Measurements from ENCODE around the gene YWHAG.
A peak's percentile ranks its signal among the peaks of the same experiment; 100 is the strongest.
"Not testable (repeated sequence)": the region's sequence is repeated elsewhere in the genome, so short reads cannot be mapped to it uniquely, and the experiment has no call there.

The YWHAG gene

DNA sequence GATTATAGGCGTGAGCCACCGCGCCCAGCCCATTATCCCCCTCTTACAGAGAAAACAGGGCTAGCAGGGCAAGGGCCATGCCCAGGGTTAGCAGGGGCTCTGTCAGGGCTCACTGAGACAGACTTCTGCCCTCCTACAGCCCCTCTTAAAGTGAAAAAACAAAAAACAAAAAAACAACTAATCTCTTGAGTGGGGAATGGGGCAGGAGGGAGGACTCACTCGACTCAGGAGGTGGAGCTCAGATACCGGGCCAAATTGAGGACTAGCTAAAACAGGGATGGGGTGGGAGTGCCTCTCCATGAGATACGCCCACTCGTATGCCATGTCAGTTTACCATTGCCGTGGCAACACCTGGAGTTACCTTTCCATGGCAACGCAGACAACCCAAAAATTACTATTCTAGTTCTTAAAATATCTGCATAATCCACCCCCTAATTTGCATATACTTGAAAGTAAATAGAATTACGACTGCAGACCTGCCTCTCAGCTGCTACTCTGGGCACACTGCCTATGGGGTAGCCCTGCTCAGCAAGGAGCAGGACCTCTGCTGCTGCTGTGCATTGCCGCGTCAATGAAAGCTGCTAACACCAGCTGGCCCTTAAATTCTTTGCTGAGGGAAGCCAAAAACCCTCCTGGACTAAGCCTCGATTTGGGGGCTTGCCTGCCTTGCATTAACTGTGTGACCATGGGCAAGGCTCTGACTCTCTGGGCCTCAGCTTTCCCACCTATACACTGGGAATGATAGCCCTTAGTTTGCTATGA, 37.4 kb upstream of the YWHAG start:
- no peaks in the 10 kb centered on the region for H3K36me3 ChIP-seq (ENCODE audit: control insufficient read depth in 1 of 2, insufficient read depth in 2 of 2, low read length in 2 of 2)
- no peak overlapping the region for H3K27ac ChIP-seq (ENCODE audit: low read depth, low read length)
- no peak overlapping the region for H3K4me3 ChIP-seq (ENCODE audit: low read depth in 1 of 2, low read length in 2 of 2)
- H3K9ac ChIP-seq (ENCODE audit: low read depth in 1 of 2, low read length in 2 of 2): no peak overlapping the region
- H3K9me3 ChIP-seq (ENCODE audit: control insufficient read depth in 1 of 2, low read length in 2 of 2): no peaks in the 10 kb centered on the region
- H3K4me1 ChIP-seq (ENCODE audit: control insufficient read depth in 1 of 2, insufficient read depth in 2 of 2, low read length in 2 of 2): peaks cover 18 to 21% of the 10 kb centered on the region in 2 donors
- no peaks in the 10 kb centered on the region for H3K27me3 ChIP-seq (ENCODE audit: control insufficient read depth in 1 of 2, insufficient read depth in 2 of 2, low read length in 2 of 2)

DNA sequence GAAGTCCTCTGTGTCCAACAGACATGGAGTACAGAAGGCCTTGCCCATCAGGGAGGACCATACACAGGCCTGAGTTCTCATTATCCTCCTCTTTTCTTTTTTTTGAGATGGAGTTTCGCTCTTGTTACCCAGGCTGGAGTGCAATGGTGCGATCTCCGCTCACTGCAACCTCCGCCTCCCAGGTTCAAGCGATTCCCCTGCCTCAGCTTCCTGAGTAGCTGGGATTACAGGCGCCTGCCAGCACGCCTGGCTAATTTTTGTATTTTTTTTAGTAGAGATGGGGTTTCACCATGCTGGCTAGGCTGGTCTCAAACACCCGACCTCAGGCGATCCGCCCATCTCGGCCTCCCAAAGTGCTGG, 36.8 kb upstream of the YWHAG start:
- H3K9me3 ChIP-seq (ENCODE audit: control insufficient read depth in 1 of 2, low read length in 2 of 2); H3K36me3 ChIP-seq (ENCODE audit: control insufficient read depth in 1 of 2, insufficient read depth in 2 of 2, low read length in 2 of 2); H3K27ac ChIP-seq (ENCODE audit: low read depth, low read length); H3K27me3 ChIP-seq (ENCODE audit: control insufficient read depth in 1 of 2, insufficient read depth in 2 of 2, low read length in 2 of 2); H3K4me3 ChIP-seq (ENCODE audit: low read depth in 1 of 2, low read length in 2 of 2); H3K9ac ChIP-seq (ENCODE audit: low read depth in 1 of 2, low read length in 2 of 2): not testable (repeated sequence)
- peaks cover 18 to 21% of the 10 kb centered on the region in 2 donors for H3K4me1 ChIP-seq (ENCODE audit: control insufficient read depth in 1 of 2, insufficient read depth in 2 of 2, low read length in 2 of 2)

DNA sequence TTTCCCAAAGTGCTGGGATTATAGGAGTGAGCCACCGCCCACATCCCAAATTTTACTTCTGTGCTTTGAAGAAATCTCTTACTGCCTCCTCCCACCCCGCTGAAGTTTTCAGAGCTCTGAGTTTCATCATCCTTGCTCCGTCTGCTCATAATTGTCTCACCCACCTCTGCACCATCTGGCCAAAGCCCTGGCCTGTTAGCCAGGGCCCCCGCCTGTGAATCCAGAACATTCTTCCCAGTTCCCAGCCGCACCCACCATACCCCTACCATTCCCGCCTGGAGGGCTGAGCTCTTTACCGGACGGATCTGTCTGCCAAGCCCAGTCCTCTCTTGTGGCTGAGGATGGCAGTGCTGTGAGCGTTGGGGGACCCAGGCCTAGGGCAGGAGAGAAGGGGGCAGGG, 36.2 kb upstream of the YWHAG start:
- Histone ChIP-seq H3K27me3 (ENCODE audit: control insufficient read depth in 1 of 2, insufficient read depth in 2 of 2, low read length in 2 of 2) (no peaks in the 10 kb centered on the region), H3K4me1 (ENCODE audit: control insufficient read depth in 1 of 2, insufficient read depth in 2 of 2, low read length in 2 of 2) (peaks cover 18 to 21% of the 10 kb centered on the region in 2 donors), H3K36me3 (ENCODE audit: control insufficient read depth in 1 of 2, insufficient read depth in 2 of 2, low read length in 2 of 2) (no peaks in the 10 kb centered on the region), H3K4me3 (ENCODE audit: low read depth in 1 of 2, low read length in 2 of 2) (no peak overlapping the region), H3K27ac (ENCODE audit: low read depth, low read length) (no peak overlapping the region), H3K9ac (ENCODE audit: low read depth in 1 of 2, low read length in 2 of 2) (no peak overlapping the region), H3K9me3 (ENCODE audit: control insufficient read depth in 1 of 2, low read length in 2 of 2) (no peaks in the 10 kb centered on the region)

DNA sequence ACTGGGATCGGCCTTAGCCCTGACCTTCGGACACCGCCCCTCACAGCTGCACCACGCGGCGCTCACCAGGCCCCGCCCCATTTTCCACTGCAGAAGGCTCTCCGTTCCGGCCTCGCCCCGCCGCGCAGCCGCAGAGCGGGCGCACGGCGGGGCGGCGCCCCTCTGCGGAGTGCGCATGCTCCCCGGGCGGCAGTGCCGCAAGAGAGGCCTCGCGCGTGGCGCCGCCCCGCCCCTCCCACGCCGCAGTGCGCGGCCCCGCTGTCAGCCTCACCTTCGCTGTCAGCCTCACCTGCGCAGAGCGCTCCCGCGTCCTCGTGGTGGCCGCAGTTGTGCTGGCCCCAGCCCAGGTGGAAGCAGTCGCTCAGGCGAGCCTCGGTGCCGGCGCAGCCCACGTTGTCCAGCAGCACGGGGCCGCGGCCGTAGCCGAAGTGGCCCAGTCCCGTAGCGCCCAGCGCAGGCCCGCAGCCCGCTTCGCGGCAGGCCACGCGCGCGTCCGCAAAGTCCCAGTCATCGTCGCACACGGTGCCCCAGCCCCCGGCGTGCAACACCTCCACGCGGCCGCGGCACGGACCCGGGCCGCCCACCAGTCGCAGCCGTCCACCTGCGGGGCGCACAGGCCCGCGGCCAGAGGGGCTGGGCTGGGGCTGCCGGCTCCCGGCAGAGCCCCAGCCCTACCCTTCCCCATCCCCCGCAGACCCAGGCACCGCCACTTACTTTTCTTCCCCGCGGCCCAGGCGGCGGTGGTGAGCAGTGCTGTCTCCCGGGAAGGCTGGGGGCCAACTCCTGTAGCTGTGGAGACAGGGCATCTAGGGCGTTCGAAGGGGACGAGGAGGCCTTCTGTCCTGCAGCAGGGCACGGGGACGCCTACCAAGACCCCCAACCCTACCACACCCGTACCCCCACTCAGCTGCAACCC, 34.6 kb upstream of the YWHAG start:
- H3K27me3 ChIP-seq (ENCODE audit: control insufficient read depth in 1 of 2, insufficient read depth in 2 of 2, low read length in 2 of 2): no peaks in the 10 kb centered on the region
- no peaks in the 10 kb centered on the region for H3K36me3 ChIP-seq (ENCODE audit: control insufficient read depth in 1 of 2, insufficient read depth in 2 of 2, low read length in 2 of 2)
- peak overlapping the region; percentile 84 to 95 for H3K9ac ChIP-seq (ENCODE audit: low read depth in 1 of 2, low read length in 2 of 2)
- H3K4me3 ChIP-seq (ENCODE audit: low read depth in 1 of 2, low read length in 2 of 2): peak overlapping the region; percentile 67 to 87
- H3K9me3 ChIP-seq (ENCODE audit: control insufficient read depth in 1 of 2, low read length in 2 of 2): no peaks in the 10 kb centered on the region
- peaks cover 18 to 21% of the 10 kb centered on the region in 2 donors for H3K4me1 ChIP-seq (ENCODE audit: control insufficient read depth in 1 of 2, insufficient read depth in 2 of 2, low read length in 2 of 2)
- peak overlapping the region; percentile 79 for H3K27ac ChIP-seq (ENCODE audit: low read depth, low read length)

DNA sequence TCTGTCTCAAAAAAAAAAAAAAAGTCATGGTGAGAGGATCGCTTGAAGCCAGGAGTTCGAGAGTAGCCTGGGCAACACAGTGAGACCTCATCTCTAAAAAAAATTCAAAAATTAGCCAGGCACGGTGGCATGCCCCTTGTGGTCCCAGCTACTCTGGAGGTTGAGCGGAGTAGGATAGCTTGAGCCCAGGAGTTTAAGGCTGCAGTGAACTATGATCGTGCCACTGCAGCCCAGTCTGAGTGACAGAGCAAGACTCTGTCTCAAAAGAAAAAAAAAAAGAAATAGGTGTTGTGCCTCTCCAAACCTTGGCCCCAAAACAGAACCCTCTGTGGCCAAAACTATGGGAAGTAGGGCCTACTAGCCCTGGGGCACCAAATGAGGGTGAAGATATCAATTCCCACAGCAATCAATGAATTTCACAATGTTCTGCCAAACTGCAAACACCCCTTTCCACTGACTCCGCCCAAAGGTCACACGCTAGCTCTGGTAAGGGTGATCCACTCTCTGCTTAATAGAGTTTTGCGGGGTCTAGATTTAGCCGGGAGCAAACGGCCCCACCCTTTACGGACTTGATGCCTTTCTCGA, 33.8 kb upstream of the YWHAG start:
- H3K36me3 ChIP-seq (ENCODE audit: control insufficient read depth in 1 of 2, insufficient read depth in 2 of 2, low read length in 2 of 2): no peaks in the 10 kb centered on the region
- peak overlapping the region; percentile 65 to 71 for H3K4me3 ChIP-seq (ENCODE audit: low read depth in 1 of 2, low read length in 2 of 2)
- H3K27ac ChIP-seq (ENCODE audit: low read depth, low read length): peak overlapping the region; percentile 79
- H3K27me3 ChIP-seq (ENCODE audit: control insufficient read depth in 1 of 2, insufficient read depth in 2 of 2, low read length in 2 of 2): no peaks in the 10 kb centered on the region
- H3K9ac ChIP-seq (ENCODE audit: low read depth in 1 of 2, low read length in 2 of 2): peak overlapping the region; percentile 66 to 67
- no peaks in the 10 kb centered on the region for H3K9me3 ChIP-seq (ENCODE audit: control insufficient read depth in 1 of 2, low read length in 2 of 2)
- H3K4me1 ChIP-seq (ENCODE audit: control insufficient read depth in 1 of 2, insufficient read depth in 2 of 2, low read length in 2 of 2): peaks cover 14 to 17% of the 10 kb centered on the region in 2 donors

DNA sequence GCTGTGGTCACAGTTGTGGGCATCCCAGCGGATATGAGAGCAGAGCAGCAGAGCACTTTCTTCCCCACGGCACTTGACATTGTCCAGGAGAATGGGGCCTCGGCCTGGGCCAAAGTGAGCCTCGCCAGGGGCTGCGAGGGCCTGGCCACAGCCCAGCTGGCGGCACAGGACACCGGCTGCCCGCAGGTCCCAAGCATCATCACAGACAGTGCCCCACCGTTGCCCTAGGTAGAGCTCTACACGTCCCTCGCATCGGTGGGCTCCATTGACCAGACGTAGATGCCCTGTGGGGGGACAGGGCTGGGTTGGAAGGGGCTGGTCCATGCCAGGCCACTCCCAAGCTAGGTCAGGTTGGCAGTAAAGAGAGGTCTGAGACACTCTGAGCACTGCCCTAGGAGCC, 31.3 kb upstream of the YWHAG start:
- no peak overlapping the region for H3K9ac ChIP-seq (ENCODE audit: low read depth in 1 of 2, low read length in 2 of 2)
- H3K27me3 ChIP-seq (ENCODE audit: control insufficient read depth in 1 of 2, insufficient read depth in 2 of 2, low read length in 2 of 2): no peaks in the 10 kb centered on the region
- H3K27ac ChIP-seq (ENCODE audit: low read depth, low read length): no peak overlapping the region
- H3K4me1 ChIP-seq (ENCODE audit: control insufficient read depth in 1 of 2, insufficient read depth in 2 of 2, low read length in 2 of 2): peaks cover 4 to 5% of the 10 kb centered on the region in 2 donors
- H3K9me3 ChIP-seq (ENCODE audit: control insufficient read depth in 1 of 2, low read length in 2 of 2): no peaks in the 10 kb centered on the region
- no peak overlapping the region for H3K4me3 ChIP-seq (ENCODE audit: low read depth in 1 of 2, low read length in 2 of 2)
- no peaks in the 10 kb centered on the region for H3K36me3 ChIP-seq (ENCODE audit: control insufficient read depth in 1 of 2, insufficient read depth in 2 of 2, low read length in 2 of 2)

DNA sequence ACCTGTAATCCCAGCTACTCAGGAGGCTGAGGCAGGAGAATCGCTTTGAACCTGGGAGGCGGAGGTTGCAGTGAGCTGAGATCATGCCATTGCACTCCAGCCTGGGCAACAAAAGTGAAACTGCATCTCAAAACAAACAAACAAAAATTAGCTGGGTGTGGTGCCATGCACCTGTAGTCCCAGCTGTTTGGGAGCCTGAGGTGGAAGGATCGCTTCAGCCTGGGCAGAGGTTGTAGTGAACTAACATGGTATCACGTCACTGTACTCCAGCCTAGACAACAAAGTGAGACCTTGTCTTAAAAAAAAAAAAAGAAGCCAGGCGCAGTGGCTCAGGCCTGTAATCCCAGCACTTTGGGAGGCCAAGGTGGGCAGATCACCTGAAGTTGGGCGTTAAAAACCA, 29.0 kb upstream of the YWHAG start:
- H3K9ac ChIP-seq (ENCODE audit: low read depth in 1 of 2, low read length in 2 of 2); H3K27ac ChIP-seq (ENCODE audit: low read depth, low read length); H3K4me1 ChIP-seq (ENCODE audit: control insufficient read depth in 1 of 2, insufficient read depth in 2 of 2, low read length in 2 of 2); H3K27me3 ChIP-seq (ENCODE audit: control insufficient read depth in 1 of 2, insufficient read depth in 2 of 2, low read length in 2 of 2); H3K9me3 ChIP-seq (ENCODE audit: control insufficient read depth in 1 of 2, low read length in 2 of 2); H3K36me3 ChIP-seq (ENCODE audit: control insufficient read depth in 1 of 2, insufficient read depth in 2 of 2, low read length in 2 of 2); H3K4me3 ChIP-seq (ENCODE audit: low read depth in 1 of 2, low read length in 2 of 2): not testable (repeated sequence)

DNA sequence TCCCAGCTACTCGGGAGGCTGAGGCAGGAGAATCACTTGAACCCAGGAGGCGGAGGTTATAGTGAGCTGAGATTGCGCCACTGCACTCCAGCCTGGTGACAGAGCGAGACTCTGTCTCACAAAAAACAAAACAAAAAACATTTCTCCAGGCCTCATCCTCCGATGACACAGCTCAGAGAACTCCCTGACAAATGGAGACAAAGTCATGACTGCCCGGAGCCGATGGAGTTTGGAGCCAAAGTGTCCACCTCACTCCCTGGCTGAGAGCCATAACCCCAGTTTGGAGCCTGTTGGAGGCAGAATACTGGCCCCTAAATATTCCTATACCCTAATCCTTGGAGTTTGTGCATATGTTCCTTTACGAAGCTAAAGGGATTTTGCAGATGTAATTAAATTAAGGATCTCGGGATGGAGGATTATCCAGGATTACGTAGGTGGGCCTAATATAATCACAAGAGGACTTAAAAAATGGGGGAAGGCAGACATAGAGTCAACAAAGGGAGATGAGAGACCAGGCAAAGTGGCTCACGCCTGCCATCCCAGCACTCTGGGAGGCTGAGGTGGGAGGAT, 28.0 kb upstream of the YWHAG start:
- no peaks in the 10 kb centered on the region for H3K4me1 ChIP-seq (ENCODE audit: control insufficient read depth in 1 of 2, insufficient read depth in 2 of 2, low read length in 2 of 2)
- no peaks in the 10 kb centered on the region for H3K36me3 ChIP-seq (ENCODE audit: control insufficient read depth in 1 of 2, insufficient read depth in 2 of 2, low read length in 2 of 2)
- H3K4me3 ChIP-seq (ENCODE audit: low read depth in 1 of 2, low read length in 2 of 2): no peak overlapping the region
- H3K9me3 ChIP-seq (ENCODE audit: control insufficient read depth in 1 of 2, low read length in 2 of 2): no peaks in the 10 kb centered on the region
- no peak overlapping the region for H3K9ac ChIP-seq (ENCODE audit: low read depth in 1 of 2, low read length in 2 of 2)
- H3K27me3 ChIP-seq (ENCODE audit: control insufficient read depth in 1 of 2, insufficient read depth in 2 of 2, low read length in 2 of 2): no peaks in the 10 kb centered on the region
- no peak overlapping the region for H3K27ac ChIP-seq (ENCODE audit: low read depth, low read length)

DNA sequence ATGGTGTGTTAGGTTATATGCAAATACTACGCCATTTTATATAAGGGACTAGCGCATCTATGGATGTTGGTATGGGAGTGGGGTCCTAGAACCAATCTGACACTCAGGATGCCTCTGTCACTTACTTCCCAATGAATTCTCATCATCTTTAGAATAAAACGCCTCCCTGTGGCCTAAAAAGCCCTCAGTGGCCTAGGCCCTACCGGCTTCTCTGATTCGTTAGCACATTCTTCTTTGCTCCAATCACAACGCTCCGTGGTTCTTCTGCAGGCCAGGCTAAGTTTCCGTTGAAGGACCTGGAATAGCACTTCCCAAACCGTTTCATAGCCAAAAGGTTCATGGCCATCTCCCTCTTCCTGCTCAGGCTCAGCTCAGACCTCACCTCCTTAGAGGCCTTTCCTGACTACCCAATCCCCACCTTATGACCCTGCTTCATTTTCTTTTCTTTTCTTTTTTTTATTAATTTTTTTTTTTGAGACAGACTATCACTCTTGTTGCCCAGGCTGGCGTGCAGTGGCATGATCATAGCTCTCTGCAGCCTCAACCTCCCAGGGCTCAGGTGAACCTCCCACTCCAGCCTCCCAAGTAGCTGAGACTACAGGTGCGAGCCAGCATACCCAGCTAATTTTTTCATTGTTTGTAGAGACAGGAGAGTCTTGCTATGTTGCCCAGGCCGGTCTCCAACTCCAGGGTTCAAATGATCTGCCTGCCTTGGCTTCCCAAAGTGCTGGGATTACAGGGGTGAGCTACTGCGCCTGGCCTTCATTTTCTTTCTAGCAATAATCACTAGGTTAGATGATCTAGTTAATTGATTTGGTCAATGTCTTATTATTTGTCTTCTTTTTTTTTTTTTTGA, 24.5 kb upstream of the YWHAG start:
- H3K4me3 ChIP-seq (ENCODE audit: low read depth in 1 of 2, low read length in 2 of 2): no peak overlapping the region
- H3K9ac ChIP-seq (ENCODE audit: low read depth in 1 of 2, low read length in 2 of 2): no peak overlapping the region
- H3K36me3 ChIP-seq (ENCODE audit: control insufficient read depth in 1 of 2, insufficient read depth in 2 of 2, low read length in 2 of 2): no peaks in the 10 kb centered on the region
- no peak overlapping the region for H3K27ac ChIP-seq (ENCODE audit: low read depth, low read length)
- H3K4me1 ChIP-seq (ENCODE audit: control insufficient read depth in 1 of 2, insufficient read depth in 2 of 2, low read length in 2 of 2): peaks cover 4 to 10% of the 10 kb centered on the region in 2 donors
- H3K9me3 ChIP-seq (ENCODE audit: control insufficient read depth in 1 of 2, low read length in 2 of 2): no peaks in the 10 kb centered on the region
- H3K27me3 ChIP-seq (ENCODE audit: control insufficient read depth in 1 of 2, insufficient read depth in 2 of 2, low read length in 2 of 2): no peaks in the 10 kb centered on the region
